ENCODE results near the gene RNF14. TPM values are rescaled to one million over a fixed set of nuclear protein-coding genes. Genes with fewer than 3 reads are reported as not detected.

RNF14 gene
- total RNA-seq, 1 experiment from 2014 or later, result 37.5 TPM

DNA sequence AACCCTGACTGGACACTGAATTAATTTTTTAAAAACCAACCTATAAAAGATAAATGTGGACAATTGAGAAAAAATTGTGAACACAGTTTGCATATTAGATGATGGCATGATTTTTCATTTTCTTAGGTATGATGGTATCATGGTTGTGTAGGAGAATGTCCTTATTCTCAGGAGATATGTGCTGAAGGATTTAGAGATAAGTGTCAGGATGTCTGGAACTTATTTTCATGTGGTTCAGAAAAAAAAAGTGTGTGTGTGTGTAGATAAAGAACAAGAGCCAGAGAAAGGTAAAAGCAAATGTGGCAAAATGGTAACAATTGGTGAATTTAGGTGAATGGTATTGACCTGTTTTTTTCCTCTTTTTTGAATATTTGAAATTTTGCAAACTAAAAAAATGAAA, 39.9 kb downstream of the RNF14 start:
- Histone ChIP-seq H3K9ac (ENCODE audit: low read length) (no peak overlapping the region), H3K79me2 (ENCODE audit: insufficient read depth, low read length) (peaks cover 4% of the 10 kb centered on the region; the same call in 1 of the 2 replicates), H3K36me3 (ENCODE audit: control insufficient read depth in 1 of 2, insufficient read depth in 2 of 2, low read length in 2 of 2) (peaks cover 6 to 33% of the 10 kb centered on the region in 2 experiments; a peak in 3 of 4 replicates), H3K4me3 (replicated peaks in 1 of 2; ENCODE audit: low read depth in 1 of 2, low read length in 2 of 2) (no peak overlapping the region), H2AFZ (ENCODE audit: low read depth, low read length, poor library complexity, severe bottlenecking) (no peak overlapping the region), H3K27ac (ENCODE audit: low read depth, low read length) (no peak overlapping the region), H3K4me1 (ENCODE audit: control insufficient read depth in 1 of 2, insufficient read depth in 2 of 2, low read length in 2 of 2) (peaks cover 6 to 18% of the 10 kb centered on the region in 2 experiments; a peak in 3 of 4 replicates), H3K4me2 (ENCODE audit: low read length) (no peak overlapping the region), H4K20me1 (ENCODE audit: insufficient read depth) (no peaks in the 10 kb centered on the region), H3K9me2 (ENCODE audit: insufficient read depth) (no peaks in the 10 kb centered on the region), H3K9me3 (ENCODE audit: control insufficient read depth in 1 of 2, insufficient read depth in 1 of 2, low read depth in 1 of 2, low read length in 2 of 2) (no peaks in the 10 kb centered on the region), H3K27me3 (ENCODE audit: insufficient read depth, low read length) (no peaks in the 10 kb centered on the region)
- DNase-seq (ENCODE audit: low read depth, low spot score) (no peak), ATAC-seq (no peak)
- CTCF ChIA-PET, result interaction anchor here (0.8 kb wide), 1 partner anchor 134 kb away, joined by 3 read pairs; no protein-coding TSS in a partner anchor
- TF ChIP-seq POLR2A (IDR thresholded peaks at IDR 0.05; ENCODE audit: borderline replicate concordance, extremely low read depth, insufficient read depth, insufficient read length), result no peak
- TF ChIP-seq SP1 (IDR thresholded peaks at IDR 0.05; ENCODE audit: low read depth), result no peak
- TF ChIP-seq YY1 (IDR thresholded peaks at IDR 0.05; ENCODE audit: extremely low read depth, insufficient replicate concordance, low read depth, low read length), result no peak
- no peak for TF ChIP-seq ZBTB33 (IDR thresholded peaks at IDR 0.05; ENCODE audit: extremely low read depth, insufficient replicate concordance, low read length)
- no peak for TF ChIP-seq EGR1 (IDR thresholded peaks at IDR 0.05; ENCODE audit: low read depth)
- TF ChIP-seq CEBPB (IDR thresholded peaks at IDR 0.05; ENCODE audit: low read depth), result no peak
- no peak for TF ChIP-seq CBX3 (IDR thresholded peaks at IDR 0.05; ENCODE audit: low read depth)
- TF ChIP-seq MAX (IDR thresholded peaks at IDR 0.05), result no peak
- intact Hi-C loops (cut with micrococcal nuclease), result no loop called here
- no TSS peak for BruUV-seq (replicated peaks)
- POLR2A ChIA-PET, result no interaction called here
- RAD21 ChIA-PET (ENCODE audit: low non-redundant PET in 1 of 2, low total read pairs in 2 of 2, uncharacterized antibody in 2 of 2, unreplicated experiment in 2 of 2), result no interaction called here

Data from HCT116 (cell line).